GM23338 (cell line): ENCODE results near the gene DIP2C. TPM values are rescaled to one million over a fixed set of nuclear protein-coding genes. Genes with fewer than 3 reads are reported as not detected.

Source experiments
- ATAC-seq: fragments of 200-7000 bp; cut with Tn5 transposase; 3 replicates; pipeline ENCODE4 v1.9.1; 2020
- DNase-seq: peaks from one replicate; pipeline ENCODE4 v3.0.0-alpha.2; 2015; ENCODE audit warnings: low spot score
- H2AFZ ChIP-seq: fragments of 200-600 bp; sonication (generic); 2 replicates; pipeline ENCODE4 v1.8.0; 2016; ENCODE audit warnings: antibody characterized with exemption, mild to moderate bottlenecking, moderate library complexity
- H3F3A ChIP-seq: fragments of 200-600 bp; sonication (generic); replicated peaks from 2 replicates; pipeline ENCODE4 v1.8.0; 2017; ENCODE audit warnings: antibody characterized with exemption, mixed run types, low read depth
- H3K27ac ChIP-seq: fragments of 200-600 bp; sonication (generic); 2 replicates; pipeline ENCODE4 v1.6.1; 2016; ENCODE audit warnings: low read depth
- H3K27me3 ChIP-seq: fragments of 200-600 bp; sonication (generic); 2 replicates; pipeline ENCODE4 v1.8.0; 2016; ENCODE audit warnings: mild to moderate bottlenecking, mixed run types, moderate library complexity; ENCODE audit not compliant: insufficient read depth
- H3K36me3 ChIP-seq: fragments of 200-600 bp; sonication (generic); 2 replicates; pipeline ENCODE4 v1.8.0; 2016; ENCODE audit warnings: mild to moderate bottlenecking; ENCODE audit not compliant: insufficient read depth
- H3K4me1 ChIP-seq: fragments of 200-600 bp; sonication (generic); 2 replicates; pipeline ENCODE4 v1.8.0; 2016; ENCODE audit warnings: mild to moderate bottlenecking, moderate library complexity; ENCODE audit not compliant: insufficient read depth
- H3K4me2 ChIP-seq: fragments of 200-600 bp; sonication (generic); 2 replicates; pipeline ENCODE4 v1.7.1; 2017; ENCODE audit warnings: mixed run types
- H3K4me3 ChIP-seq: fragments of 200-600 bp; sonication (generic); 2 replicates; pipeline ENCODE4 v1.6.1; 2016; ENCODE audit warnings: mixed run types
- H3K79me2 ChIP-seq: fragments of 200-600 bp; sonication (generic); replicated peaks from 2 replicates; pipeline ENCODE4 v1.8.0; 2017; ENCODE audit warnings: mild to moderate bottlenecking; ENCODE audit not compliant: insufficient read depth
- H3K9me2 ChIP-seq: fragments of 200-600 bp; sonication (generic); 2 replicates; pipeline ENCODE4 v1.8.0; 2017; ENCODE audit not compliant: insufficient read depth
- H4K20me1 ChIP-seq: fragments of 200-600 bp; sonication (generic); replicated peaks from 2 replicates; pipeline ENCODE4 v1.8.0; 2017; ENCODE audit warnings: mild to moderate bottlenecking; ENCODE audit not compliant: insufficient read depth
- H3K27ac Mint-ChIP-seq: 2 replicates; pipeline ENCODE4 v1.8.0; 2020; ENCODE audit warnings: inconsistent platforms, mild to moderate bottlenecking, moderate library complexity, mixed read lengths
- H3K27me3 Mint-ChIP-seq: 3 replicates; pipeline ENCODE4 v1.8.0; 2022; ENCODE audit warnings: low read depth, mild to moderate bottlenecking, moderate library complexity, mixed read lengths, inconsistent platforms; ENCODE audit not compliant: insufficient read depth, poor library complexity
- H3K36me3 Mint-ChIP-seq: 3 replicates; pipeline ENCODE4 v1.8.0; 2021; ENCODE audit warnings: low read depth, mild to moderate bottlenecking, inconsistent platforms, moderate library complexity, mixed read lengths
- H3K4me1 Mint-ChIP-seq: 3 replicates; pipeline ENCODE4 v1.8.0; 2020; ENCODE audit warnings: mild to moderate bottlenecking, inconsistent platforms, mixed read lengths
- H3K4me3 Mint-ChIP-seq: 3 replicates; pipeline ENCODE4 v1.8.0; 2021; ENCODE audit warnings: moderate library complexity, mild to moderate bottlenecking, inconsistent platforms, mixed read lengths
- H3K9me3 Mint-ChIP-seq: 3 replicates; pipeline ENCODE4 v1.8.0; 2020; ENCODE audit warnings: moderate library complexity, mild to moderate bottlenecking, inconsistent platforms, mixed read lengths
- CREB1 ChIP-seq: fragments of 250-450 bp; sonication (Bioruptor Pico); IDR thresholded peaks from 2 replicates; pipeline ENCODE4 v1.5.0; 2020; ENCODE audit warnings: low read depth, mild to moderate bottlenecking, moderate library complexity
- EZH2 ChIP-seq: fragments of 200-600 bp; sonication (generic); IDR thresholded peaks from one replicate; pipeline ENCODE4 v1.8.0; 2017; ENCODE audit warnings: antibody characterized with exemption, mild to moderate bottlenecking, low read depth; ENCODE audit not compliant: unreplicated experiment
- STAT1 ChIP-seq: IDR thresholded peaks from one replicate; pipeline ENCODE4 v1.6.1; 2016; ENCODE audit warnings: antibody characterized with exemption; ENCODE audit not compliant: unreplicated experiment
- ZNF114 ChIP-seq: fragments of 250-450 bp; sonication (Bioruptor Pico); IDR thresholded peaks from 2 replicates; pipeline ENCODE4 v1.5.0; 2020; ENCODE audit warnings: mild to moderate bottlenecking, moderate library complexity
- ZNF331 ChIP-seq: fragments of 250-450 bp; sonication (Bioruptor Pico); IDR thresholded peaks from 2 replicates; pipeline ENCODE4 v1.5.0; 2020; ENCODE audit warnings: low read depth, mild to moderate bottlenecking, moderate library complexity
- polyA plus RNA-seq: library from polyadenylated mRNA; unstranded; fragments of >200 nt; fragmentation: Nextera tagmentation; extraction: Ambion mirVana; gene quantifications from 2 replicates; pipeline ENCODE4 v1.2.1, GENCODE V29; 2016
- total RNA-seq: library from RNA; depleted of rRNA; stranded (reverse); fragments of >200 nt; shearing (Covaris generic); gene quantifications from 2 replicates; pipeline ENCODE4 v1.2.3, GENCODE V29; 2014
- TF ChIP-seq, protein P1 (sequence below): IDR thresholded peaks from one replicate; pipeline ENCODE4 v1.6.1; 2018; ENCODE audit warnings: antibody characterized with exemption; ENCODE audit not compliant: unreplicated experiment
- TF ChIP-seq, protein P2 (sequence below): fragments of 250-450 bp; sonication (Bioruptor Pico); IDR thresholded peaks from 2 replicates; pipeline ENCODE4 v1.5.0; 2020; ENCODE audit warnings: mild to moderate bottlenecking, moderate library complexity

The DIP2C gene
- total and polyA plus RNA-seq, 2 experiments from 2014 or later, result 5.1 to 7.7 TPM

GRCh38 chr10:639751-640672, 49.5 kb downstream of the DIP2C start:
- H3F3A ChIP-seq, result no peaks in the 10 kb centered on the region
- H3K4me3 ChIP-seq, result no peak overlapping the region
- DNase-seq (no peak), ATAC-seq (no peak)
- H3K9me2 ChIP-seq, result no peaks in the 10 kb centered on the region
- Mint-ChIP-seq H3K4me3 (no peak overlapping the region), H3K27ac (no peak overlapping the region), H3K9me3 (peaks cover 5% of the 10 kb centered on the region), H3K27me3 (peaks cover 8% of the 10 kb centered on the region), H3K36me3 (peaks cover 8% of the 10 kb centered on the region), H3K4me1 (peaks cover 16% of the 10 kb centered on the region)
- no peaks in the 10 kb centered on the region for H3K27me3 ChIP-seq
- no peak overlapping the region for H3K4me2 ChIP-seq
- peaks cover 6% of the 10 kb centered on the region; the same call in 1 of the 2 replicates for H3K4me1 ChIP-seq
- H4K20me1 ChIP-seq, result peaks cover 13% of the 10 kb centered on the region
- no peaks in the 10 kb centered on the region for H3K36me3 ChIP-seq
- TF ChIP-seq, protein P1, sequence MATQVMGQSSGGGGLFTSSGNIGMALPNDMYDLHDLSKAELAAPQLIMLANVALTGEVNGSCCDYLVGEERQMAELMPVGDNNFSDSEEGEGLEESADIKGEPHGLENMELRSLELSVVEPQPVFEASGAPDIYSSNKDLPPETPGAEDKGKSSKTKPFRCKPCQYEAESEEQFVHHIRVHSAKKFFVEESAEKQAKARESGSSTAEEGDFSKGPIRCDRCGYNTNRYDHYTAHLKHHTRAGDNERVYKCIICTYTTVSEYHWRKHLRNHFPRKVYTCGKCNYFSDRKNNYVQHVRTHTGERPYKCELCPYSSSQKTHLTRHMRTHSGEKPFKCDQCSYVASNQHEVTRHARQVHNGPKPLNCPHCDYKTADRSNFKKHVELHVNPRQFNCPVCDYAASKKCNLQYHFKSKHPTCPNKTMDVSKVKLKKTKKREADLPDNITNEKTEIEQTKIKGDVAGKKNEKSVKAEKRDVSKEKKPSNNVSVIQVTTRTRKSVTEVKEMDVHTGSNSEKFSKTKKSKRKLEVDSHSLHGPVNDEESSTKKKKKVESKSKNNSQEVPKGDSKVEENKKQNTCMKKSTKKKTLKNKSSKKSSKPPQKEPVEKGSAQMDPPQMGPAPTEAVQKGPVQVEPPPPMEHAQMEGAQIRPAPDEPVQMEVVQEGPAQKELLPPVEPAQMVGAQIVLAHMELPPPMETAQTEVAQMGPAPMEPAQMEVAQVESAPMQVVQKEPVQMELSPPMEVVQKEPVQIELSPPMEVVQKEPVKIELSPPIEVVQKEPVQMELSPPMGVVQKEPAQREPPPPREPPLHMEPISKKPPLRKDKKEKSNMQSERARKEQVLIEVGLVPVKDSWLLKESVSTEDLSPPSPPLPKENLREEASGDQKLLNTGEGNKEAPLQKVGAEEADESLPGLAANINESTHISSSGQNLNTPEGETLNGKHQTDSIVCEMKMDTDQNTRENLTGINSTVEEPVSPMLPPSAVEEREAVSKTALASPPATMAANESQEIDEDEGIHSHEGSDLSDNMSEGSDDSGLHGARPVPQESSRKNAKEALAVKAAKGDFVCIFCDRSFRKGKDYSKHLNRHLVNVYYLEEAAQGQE, result no peak
- TF ChIP-seq, protein P2, sequence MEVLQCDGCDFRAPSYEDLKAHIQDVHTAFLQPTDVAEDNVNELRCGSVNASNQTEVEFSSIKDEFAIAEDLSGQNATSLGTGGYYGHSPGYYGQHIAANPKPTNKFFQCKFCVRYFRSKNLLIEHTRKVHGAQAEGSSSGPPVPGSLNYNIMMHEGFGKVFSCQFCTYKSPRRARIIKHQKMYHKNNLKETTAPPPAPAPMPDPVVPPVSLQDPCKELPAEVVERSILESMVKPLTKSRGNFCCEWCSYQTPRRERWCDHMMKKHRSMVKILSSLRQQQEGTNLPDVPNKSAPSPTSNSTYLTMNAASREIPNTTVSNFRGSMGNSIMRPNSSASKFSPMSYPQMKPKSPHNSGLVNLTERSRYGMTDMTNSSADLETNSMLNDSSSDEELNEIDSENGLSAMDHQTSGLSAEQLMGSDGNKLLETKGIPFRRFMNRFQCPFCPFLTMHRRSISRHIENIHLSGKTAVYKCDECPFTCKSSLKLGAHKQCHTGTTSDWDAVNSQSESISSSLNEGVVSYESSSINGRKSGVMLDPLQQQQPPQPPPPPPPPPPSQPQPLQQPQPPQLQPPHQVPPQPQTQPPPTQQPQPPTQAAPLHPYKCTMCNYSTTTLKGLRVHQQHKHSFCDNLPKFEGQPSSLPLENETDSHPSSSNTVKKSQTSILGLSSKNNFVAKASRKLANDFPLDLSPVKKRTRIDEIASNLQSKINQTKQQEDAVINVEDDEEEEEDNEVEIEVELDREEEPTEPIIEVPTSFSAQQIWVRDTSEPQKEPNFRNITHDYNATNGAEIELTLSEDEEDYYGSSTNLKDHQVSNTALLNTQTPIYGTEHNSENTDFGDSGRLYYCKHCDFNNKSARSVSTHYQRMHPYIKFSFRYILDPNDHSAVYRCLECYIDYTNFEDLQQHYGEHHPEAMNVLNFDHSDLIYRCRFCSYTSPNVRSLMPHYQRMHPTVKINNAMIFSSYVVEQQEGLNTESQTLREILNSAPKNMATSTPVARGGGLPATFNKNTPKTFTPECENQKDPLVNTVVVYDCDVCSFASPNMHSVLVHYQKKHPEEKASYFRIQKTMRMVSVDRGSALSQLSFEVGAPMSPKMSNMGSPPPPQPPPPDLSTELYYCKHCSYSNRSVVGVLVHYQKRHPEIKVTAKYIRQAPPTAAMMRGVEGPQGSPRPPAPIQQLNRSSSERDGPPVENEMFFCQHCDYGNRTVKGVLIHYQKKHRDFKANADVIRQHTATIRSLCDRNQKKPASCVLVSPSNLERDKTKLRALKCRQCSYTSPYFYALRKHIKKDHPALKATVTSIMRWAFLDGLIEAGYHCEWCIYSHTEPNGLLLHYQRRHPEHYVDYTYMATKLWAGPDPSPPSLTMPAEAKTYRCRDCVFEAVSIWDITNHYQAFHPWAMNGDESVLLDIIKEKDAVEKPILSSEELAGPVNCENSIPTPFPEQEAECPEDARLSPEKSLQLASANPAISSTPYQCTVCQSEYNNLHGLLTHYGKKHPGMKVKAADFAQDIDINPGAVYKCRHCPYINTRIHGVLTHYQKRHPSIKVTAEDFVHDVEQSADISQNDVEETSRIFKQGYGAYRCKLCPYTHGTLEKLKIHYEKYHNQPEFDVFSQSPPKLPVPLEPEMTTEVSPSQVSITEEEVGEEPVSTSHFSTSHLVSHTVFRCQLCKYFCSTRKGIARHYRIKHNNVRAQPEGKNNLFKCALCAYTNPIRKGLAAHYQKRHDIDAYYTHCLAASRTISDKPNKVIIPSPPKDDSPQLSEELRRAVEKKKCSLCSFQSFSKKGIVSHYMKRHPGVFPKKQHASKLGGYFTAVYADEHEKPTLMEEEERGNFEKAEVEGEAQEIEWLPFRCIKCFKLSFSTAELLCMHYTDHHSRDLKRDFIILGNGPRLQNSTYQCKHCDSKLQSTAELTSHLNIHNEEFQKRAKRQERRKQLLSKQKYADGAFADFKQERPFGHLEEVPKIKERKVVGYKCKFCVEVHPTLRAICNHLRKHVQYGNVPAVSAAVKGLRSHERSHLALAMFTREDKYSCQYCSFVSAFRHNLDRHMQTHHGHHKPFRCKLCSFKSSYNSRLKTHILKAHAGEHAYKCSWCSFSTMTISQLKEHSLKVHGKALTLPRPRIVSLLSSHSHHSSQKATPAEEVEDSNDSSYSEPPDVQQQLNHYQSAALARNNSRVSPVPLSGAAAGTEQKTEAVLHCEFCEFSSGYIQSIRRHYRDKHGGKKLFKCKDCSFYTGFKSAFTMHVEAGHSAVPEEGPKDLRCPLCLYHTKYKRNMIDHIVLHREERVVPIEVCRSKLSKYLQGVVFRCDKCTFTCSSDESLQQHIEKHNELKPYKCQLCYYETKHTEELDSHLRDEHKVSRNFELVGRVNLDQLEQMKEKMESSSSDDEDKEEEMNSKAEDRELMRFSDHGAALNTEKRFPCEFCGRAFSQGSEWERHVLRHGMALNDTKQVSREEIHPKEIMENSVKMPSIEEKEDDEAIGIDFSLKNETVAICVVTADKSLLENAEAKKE (CRISPR knock-in tag), result no peak
- TF ChIP-seq CREB1 (no peak), EZH2 (no peak), ZNF331 (no peak), ZNF114 (no peak), STAT1 (no peak)
- peaks cover 39% of the 10 kb centered on the region for H3K79me2 ChIP-seq
- H3K27ac ChIP-seq, result no peak overlapping the region
- no peak overlapping the region for H2AFZ ChIP-seq
